Heart left ventricle (tissue), 13 donors: Measurements from ENCODE around the gene MICU1.

ENCODE experiments used
- POLR2A ChIP-seq, 2 donors: fragments of 450-650 bp; IDR thresholded peaks; one replicate each; pipeline ENCODE4 v1.6.1; 2017; ENCODE audit warnings: antibody characterized with exemption in 2 of 2, mild to moderate bottlenecking in 2 of 2, moderate library complexity in 2 of 2
- TF ChIP-seq, protein P1 (sequence below), 12 donors: fragments of 200-600 bp; sonication (generic) in 4 of 12; IDR thresholded peaks; one replicate each; pipeline versions ENCODE4 v1.5.0 to v1.8.0; 2018 to 2022; ENCODE audit warnings: antibody characterized with exemption in 12 of 12, mild to moderate bottlenecking in 5 of 12
- donor health status: ischemic (EF 13 %, LVEDD 7.1; RV severe dilation, severe dysfunction).
- donor health status: DM: no; HTN: yes; CAD: no.
- donor health status: DM: no; HTN: no; CAD: no.
- donor health status: ischemic (EF 25% LVEDD 6.9; RV normal size, moderate dysfunction).
- donor health status: ischemic (EF 25% LVEDD 5.7; RV mildly dilated, moderate dysfunction).
- donor health status: ischemic (EF 35%, LVEDD 5.7; RV mildly dilated, moderate dysfunction).
- donor health status: nonischemic (EF 11% LVEDD 7.7; RV severe dilation, severe dysfunction).
- donor health status: DM: yes; HTN: yes; CAD: no.
- donor health status: PGD.
- donor health status: ischemic (EF 29% LVEDD 5.4; RV normal size, mild dysfunction).
- donor health status: nonischemic (EF 23%, LVEDD 6.1; RV moderate dilation, normal function).

DNA sequence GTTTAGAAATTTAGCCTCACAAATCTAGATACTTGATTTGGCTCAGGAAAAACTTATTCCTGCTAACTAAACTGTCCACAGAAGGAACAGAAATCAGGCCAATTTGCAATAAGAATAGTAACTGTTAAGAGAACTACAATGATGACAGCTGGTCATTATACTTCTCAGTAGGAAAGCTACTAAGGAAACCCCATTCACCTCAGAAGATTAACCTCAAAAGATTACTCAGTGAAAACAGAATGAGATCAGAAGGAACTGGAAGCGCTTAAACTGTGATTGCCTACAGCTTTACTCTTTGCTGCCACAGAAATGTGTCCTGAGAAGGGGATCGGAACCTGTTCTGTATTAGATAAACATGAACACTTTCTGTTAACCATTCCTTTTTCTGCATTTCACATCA lies 246.8 kb downstream of the MICU1 start:
- TF ChIP-seq, protein P1, sequence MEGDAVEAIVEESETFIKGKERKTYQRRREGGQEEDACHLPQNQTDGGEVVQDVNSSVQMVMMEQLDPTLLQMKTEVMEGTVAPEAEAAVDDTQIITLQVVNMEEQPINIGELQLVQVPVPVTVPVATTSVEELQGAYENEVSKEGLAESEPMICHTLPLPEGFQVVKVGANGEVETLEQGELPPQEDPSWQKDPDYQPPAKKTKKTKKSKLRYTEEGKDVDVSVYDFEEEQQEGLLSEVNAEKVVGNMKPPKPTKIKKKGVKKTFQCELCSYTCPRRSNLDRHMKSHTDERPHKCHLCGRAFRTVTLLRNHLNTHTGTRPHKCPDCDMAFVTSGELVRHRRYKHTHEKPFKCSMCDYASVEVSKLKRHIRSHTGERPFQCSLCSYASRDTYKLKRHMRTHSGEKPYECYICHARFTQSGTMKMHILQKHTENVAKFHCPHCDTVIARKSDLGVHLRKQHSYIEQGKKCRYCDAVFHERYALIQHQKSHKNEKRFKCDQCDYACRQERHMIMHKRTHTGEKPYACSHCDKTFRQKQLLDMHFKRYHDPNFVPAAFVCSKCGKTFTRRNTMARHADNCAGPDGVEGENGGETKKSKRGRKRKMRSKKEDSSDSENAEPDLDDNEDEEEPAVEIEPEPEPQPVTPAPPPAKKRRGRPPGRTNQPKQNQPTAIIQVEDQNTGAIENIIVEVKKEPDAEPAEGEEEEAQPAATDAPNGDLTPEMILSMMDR (IDR thresholded peaks at IDR 0.05), result no peak
- no peak for TF ChIP-seq POLR2A (IDR thresholded peaks at IDR 0.05)
